ENCODE measurements around the gene SLC16A12. TPM values are rescaled to one million over a fixed set of nuclear protein-coding genes. Genes with fewer than 3 reads are reported as not detected.
A peak's percentile ranks its signal among the peaks of the same experiment; 100 is the strongest.

SLC16A12 gene
- total and polyA plus RNA-seq, 4 donors, result 3.2 to 31.2 (median 8.0) TPM

DNA sequence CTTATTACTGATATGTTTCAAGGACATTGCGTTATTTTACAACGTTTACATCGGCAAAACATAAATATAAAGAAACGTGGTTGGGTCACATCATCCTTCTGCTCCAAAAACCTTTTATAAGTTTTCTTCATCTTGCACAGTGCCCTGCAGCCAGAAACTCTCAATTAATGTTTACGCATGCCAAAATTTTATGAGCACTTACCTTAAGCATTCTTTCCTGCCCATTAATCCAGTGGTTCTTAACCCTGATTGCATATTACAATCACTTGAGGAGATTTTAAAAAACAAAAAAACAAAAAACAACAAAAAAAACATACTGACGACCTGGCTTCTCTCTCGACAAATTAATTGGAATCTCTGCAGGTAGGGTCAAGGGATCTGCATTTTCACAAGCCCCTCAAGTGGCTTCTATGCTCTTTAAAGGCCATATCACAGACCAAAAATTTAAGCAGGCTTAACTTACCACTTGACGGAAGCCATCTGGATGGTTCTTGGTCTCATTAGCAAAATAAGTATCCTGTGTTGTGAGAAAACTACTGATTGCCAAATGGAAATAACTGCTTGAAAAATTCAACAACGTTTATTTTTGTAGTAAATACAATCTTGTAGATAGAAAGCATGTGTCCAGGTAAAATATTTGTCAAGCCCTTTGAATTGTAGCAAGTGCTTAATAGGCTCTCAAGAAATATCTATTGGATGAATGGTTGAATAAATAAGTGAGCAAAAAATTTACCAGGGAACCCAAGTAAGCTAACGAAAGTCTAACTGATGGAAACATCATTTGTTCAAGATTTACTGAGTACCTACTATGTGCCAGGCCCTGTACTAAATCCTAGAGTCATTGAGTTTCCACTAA is 30.9 kb upstream of the SLC16A12 start:
- H3K4me1 ChIP-seq (ENCODE audit: control insufficient read depth, insufficient read depth, low read length), result no peaks in the 10 kb centered on the region
- no peaks in the 10 kb centered on the region for H3K27me3 ChIP-seq (ENCODE audit: control insufficient read depth, insufficient read depth, low read length)
- WGBS (ENCODE audit: insufficient coverage), result 85% methylated on average over 5 of the region's 10 CpGs
- H3K27ac ChIP-seq (ENCODE audit: low read depth, low read length), result no peak overlapping the region
- H3K36me3 ChIP-seq (ENCODE audit: control insufficient read depth, insufficient read depth, low read length), result no peaks in the 10 kb centered on the region
- no peaks in the 10 kb centered on the region for H3K9me3 ChIP-seq (ENCODE audit: control insufficient read depth, insufficient read depth, low read length)
- no peak for DNase-seq (ENCODE audit: low read depth in 4 of 6, low spot score in 6 of 6)
- H3K4me3 ChIP-seq (ENCODE audit: low read depth, low read length), result no peak overlapping the region

DNA sequence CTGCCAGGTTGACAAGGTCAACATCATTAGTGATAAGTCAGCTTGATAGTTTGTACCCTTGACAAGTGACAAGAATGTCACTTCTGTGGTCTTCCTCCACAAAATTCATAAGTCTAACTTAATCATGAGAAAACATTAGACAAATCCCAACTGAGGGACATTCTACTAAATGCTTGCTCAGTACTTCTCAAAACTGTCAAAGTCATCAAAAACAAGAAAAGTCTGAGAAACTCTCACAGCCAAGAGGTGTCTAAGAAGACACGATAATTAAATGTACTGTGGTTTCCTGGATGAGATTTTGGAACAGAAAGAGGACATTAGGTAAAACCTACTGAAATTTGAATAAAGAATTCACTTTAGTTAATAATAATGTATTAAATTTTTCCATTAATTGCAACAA is 29.8 kb upstream of the SLC16A12 start:
- Histone ChIP-seq H3K36me3 (ENCODE audit: control insufficient read depth, insufficient read depth, low read length) (no peaks in the 10 kb centered on the region), H3K27me3 (ENCODE audit: control insufficient read depth, insufficient read depth, low read length) (no peaks in the 10 kb centered on the region), H3K4me3 (ENCODE audit: low read depth, low read length) (no peak overlapping the region), H3K9me3 (ENCODE audit: control insufficient read depth, insufficient read depth, low read length) (no peaks in the 10 kb centered on the region), H3K27ac (ENCODE audit: low read depth, low read length) (no peak overlapping the region), H3K4me1 (ENCODE audit: control insufficient read depth, insufficient read depth, low read length) (no peaks in the 10 kb centered on the region)
- no CpG with 5 or more reads among the region's 1 CpG for WGBS (ENCODE audit: insufficient coverage)
- no peak for DNase-seq (ENCODE audit: low read depth in 4 of 6, low spot score in 6 of 6)

DNA sequence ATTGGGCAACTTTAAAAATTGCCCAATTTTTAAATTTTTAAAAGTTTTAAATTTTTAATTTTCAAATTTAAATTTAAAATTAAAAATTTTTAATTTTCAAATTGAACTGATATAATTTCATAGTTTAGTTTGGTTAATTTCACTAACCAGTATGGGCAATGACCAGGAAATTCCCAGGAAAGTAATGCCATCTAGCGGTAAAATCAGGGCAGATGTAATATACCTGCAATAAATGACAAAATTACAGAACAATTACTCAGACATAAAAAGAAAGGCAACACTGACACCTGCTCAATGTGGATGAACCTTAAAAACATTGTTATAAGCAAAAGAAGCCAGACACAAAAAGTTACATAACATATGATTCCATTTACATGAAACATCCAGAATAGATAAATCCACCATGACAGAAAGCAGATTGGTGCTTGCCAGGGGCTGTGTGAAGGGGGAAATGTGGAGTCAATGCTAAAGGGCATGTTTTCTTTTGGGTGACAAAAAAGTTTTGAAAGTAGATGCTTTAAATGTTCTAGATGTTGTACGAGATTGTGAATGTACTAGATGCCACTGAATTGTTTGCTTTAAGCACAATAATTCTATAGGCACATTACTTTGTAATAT is 28.6 kb upstream of the SLC16A12 start:
- no CpG with 5 or more reads among the region's 2 CpGs for WGBS (ENCODE audit: insufficient coverage)
- Histone ChIP-seq H3K9me3 (ENCODE audit: control insufficient read depth, insufficient read depth, low read length) (no peaks in the 10 kb centered on the region), H3K4me1 (ENCODE audit: control insufficient read depth, insufficient read depth, low read length) (no peaks in the 10 kb centered on the region), H3K27me3 (ENCODE audit: control insufficient read depth, insufficient read depth, low read length) (no peaks in the 10 kb centered on the region), H3K27ac (ENCODE audit: low read depth, low read length) (no peak overlapping the region), H3K4me3 (ENCODE audit: low read depth, low read length) (no peak overlapping the region), H3K36me3 (ENCODE audit: control insufficient read depth, insufficient read depth, low read length) (no peaks in the 10 kb centered on the region)
- DNase-seq (ENCODE audit: low read depth in 4 of 6, low spot score in 6 of 6), result peak; percentile 20 to 85 (median 33)

DNA sequence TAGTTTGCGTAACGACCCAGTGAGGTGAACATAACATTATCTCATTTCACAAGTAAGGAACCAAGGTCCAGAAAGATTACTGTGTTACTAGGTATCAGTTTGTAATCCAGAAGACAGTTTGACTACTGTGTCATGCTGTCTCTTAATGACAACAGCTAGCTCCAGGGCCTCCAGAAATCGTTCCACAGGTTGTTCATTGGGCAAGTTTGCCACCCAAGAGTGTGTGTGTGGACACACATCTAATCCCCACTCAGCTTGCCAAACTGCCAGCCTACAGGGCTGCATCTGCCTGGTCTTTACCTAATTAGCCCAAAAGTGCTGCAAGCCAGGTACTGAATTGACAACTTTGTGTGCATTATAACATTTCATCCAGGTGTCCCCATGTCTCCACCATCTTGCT is 27.9 kb upstream of the SLC16A12 start:
- Histone ChIP-seq H3K36me3 (ENCODE audit: control insufficient read depth, insufficient read depth, low read length) (no peaks in the 10 kb centered on the region), H3K4me1 (ENCODE audit: control insufficient read depth, insufficient read depth, low read length) (no peaks in the 10 kb centered on the region), H3K9me3 (ENCODE audit: control insufficient read depth, insufficient read depth, low read length) (no peaks in the 10 kb centered on the region), H3K4me3 (ENCODE audit: low read depth, low read length) (no peak overlapping the region), H3K27ac (ENCODE audit: low read depth, low read length) (no peak overlapping the region), H3K27me3 (ENCODE audit: control insufficient read depth, insufficient read depth, low read length) (no peaks in the 10 kb centered on the region)
- no peak for DNase-seq (ENCODE audit: low read depth in 4 of 6, low spot score in 6 of 6)
- WGBS (ENCODE audit: insufficient coverage), result 100% methylated on average over 1 of the region's 3 CpGs

DNA sequence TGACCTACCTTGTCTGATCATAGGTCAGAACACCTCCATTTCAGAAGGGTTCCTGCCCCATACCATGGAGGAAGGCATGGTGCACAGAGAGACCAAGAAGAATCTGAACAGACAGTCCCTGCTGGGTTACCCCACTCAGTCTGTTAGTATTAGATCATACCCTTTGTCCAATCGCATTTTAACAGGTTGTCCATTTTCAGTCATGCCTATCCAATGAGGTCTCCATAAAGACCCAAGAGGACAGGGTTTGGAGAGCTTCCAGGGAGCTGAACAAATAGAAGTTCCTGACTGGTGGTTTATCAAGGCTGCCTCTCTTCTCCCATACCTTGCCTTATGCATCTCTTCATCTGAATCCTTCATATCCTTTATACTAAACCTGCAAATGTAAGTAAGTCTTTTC is 21.2 kb upstream of the SLC16A12 start:
- 83% methylated on average over 1 of the region's 1 CpG for WGBS (ENCODE audit: insufficient coverage)
- no peaks in the 10 kb centered on the region for H3K27me3 ChIP-seq (ENCODE audit: control insufficient read depth, insufficient read depth, low read length)
- H3K27ac ChIP-seq (ENCODE audit: low read depth, low read length), result no peak overlapping the region
- DNase-seq (ENCODE audit: low read depth in 4 of 6, low spot score in 6 of 6), result no peak
- no peaks in the 10 kb centered on the region for H3K9me3 ChIP-seq (ENCODE audit: control insufficient read depth, insufficient read depth, low read length)
- no peaks in the 10 kb centered on the region for H3K36me3 ChIP-seq (ENCODE audit: control insufficient read depth, insufficient read depth, low read length)
- H3K4me3 ChIP-seq (ENCODE audit: low read depth, low read length), result no peak overlapping the region
- H3K4me1 ChIP-seq (ENCODE audit: control insufficient read depth, insufficient read depth, low read length), result no peaks in the 10 kb centered on the region

DNA sequence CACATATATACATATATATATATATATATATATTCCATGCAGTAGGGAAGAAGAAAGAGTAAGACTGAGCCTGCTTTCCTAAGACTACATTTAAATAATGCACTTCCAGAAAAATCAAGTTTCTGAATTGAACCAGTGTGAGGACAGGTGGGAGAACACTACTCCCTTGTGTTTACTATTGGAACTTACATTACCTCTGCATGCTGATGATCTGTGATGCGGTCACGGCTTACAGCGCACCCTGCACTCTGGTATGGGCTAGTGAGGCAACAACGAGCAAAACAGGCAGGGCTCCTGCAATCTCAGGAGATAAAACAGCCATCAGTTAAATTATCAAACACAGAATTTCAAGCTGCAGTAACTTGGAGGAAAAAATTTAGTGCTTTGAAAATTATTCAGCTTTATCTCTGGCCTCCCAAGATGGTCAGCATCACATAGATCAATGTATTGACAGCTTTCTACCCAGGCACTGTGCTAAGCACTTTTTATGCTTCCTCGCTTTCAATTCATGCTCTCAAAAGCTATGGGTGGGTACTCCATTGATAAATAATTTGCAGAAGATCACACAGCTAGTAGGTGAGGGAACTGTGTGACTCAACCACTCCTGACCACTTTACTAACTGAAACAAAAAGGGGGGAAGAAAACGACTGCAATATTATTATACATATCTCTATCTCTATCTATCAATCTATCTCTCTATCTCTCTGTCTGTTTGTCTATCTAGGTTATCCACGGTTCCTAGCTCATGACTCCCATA is 20.5 kb upstream of the SLC16A12 start:
- Histone ChIP-seq H3K36me3 (ENCODE audit: control insufficient read depth, insufficient read depth, low read length) (no peaks in the 10 kb centered on the region), H3K27me3 (ENCODE audit: control insufficient read depth, insufficient read depth, low read length) (no peaks in the 10 kb centered on the region), H3K4me3 (ENCODE audit: low read depth, low read length) (no peak overlapping the region), H3K27ac (ENCODE audit: low read depth, low read length) (no peak overlapping the region), H3K4me1 (ENCODE audit: control insufficient read depth, insufficient read depth, low read length) (no peaks in the 10 kb centered on the region), H3K9me3 (ENCODE audit: control insufficient read depth, insufficient read depth, low read length) (no peaks in the 10 kb centered on the region)
- no CpG with 5 or more reads among the region's 7 CpGs for WGBS (ENCODE audit: insufficient coverage)
- no peak for DNase-seq (ENCODE audit: low read depth in 4 of 6, low spot score in 6 of 6)

DNA sequence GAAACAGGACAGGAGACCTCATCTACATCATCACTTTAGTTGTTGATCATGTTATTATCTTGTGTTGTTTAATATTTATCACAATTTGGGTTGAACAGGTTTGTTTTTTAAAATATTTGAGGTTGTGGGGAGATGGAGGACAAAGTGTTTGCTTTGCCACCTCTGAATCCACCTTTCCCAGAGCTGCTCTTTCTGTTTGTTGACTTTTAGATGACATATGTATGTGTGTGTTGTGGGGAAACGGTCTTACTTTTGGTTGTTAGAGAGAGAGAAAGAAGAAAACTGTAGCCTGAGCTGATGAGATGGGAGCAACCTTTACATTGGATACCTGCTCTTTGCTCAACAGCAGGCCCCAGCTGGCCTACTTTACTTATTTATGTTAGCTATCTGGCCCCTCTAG is 19.0 kb upstream of the SLC16A12 start:
- H3K36me3 ChIP-seq (ENCODE audit: control insufficient read depth, insufficient read depth, low read length), result no peaks in the 10 kb centered on the region
- WGBS (ENCODE audit: insufficient coverage), result no CpG with 5 or more reads among the region's 1 CpG

DNA sequence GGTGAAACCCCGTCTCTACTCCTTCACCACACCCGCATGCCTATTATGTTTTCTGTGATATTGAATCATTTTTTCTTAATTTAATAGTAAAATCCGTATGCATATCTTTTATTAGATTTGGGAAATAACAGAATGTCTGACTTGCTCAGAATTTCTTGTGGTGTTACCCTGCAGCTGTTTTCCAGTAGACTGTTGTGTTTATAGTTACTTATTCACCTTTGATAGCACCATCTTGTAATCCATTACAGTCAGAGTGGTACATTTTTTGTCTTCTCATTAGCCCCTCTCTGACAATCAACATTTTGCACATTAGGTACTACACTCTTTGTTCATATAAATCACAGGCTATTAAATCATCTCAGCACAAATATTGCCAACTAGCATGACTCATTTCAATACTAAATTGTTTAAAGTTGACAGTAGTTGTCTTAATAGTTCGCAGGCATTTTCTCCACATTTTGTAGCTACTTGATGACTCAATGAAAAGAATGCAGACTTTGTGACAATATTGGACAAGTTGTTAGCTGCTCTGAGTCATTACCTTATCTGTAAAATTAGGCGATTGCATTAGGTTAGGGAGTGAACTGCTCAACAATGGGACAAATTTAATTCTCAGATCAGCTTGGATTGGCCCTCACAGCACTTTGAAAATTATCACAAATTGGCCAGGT is 17.8 kb upstream of the SLC16A12 start:
- no peak overlapping the region for H3K4me3 ChIP-seq (ENCODE audit: low read depth, low read length)
- no peak overlapping the region for H3K27ac ChIP-seq (ENCODE audit: low read depth, low read length)
- H3K36me3 ChIP-seq (ENCODE audit: control insufficient read depth, insufficient read depth, low read length), result no peaks in the 10 kb centered on the region
- DNase-seq (ENCODE audit: low read depth in 4 of 6, low spot score in 6 of 6), result no peak
- no peaks in the 10 kb centered on the region for H3K9me3 ChIP-seq (ENCODE audit: control insufficient read depth, insufficient read depth, low read length)
- H3K27me3 ChIP-seq (ENCODE audit: control insufficient read depth, insufficient read depth, low read length), result no peaks in the 10 kb centered on the region
- WGBS (ENCODE audit: insufficient coverage), result 100% methylated on average over 1 of the region's 5 CpGs
- no peaks in the 10 kb centered on the region for H3K4me1 ChIP-seq (ENCODE audit: control insufficient read depth, insufficient read depth, low read length)

More for the DNA sequence above, 19.0 kb upstream of the SLC16A12 start:
- Histone ChIP-seq H3K4me3 (ENCODE audit: low read depth, low read length) (no peak overlapping the region), H3K4me1 (ENCODE audit: control insufficient read depth, insufficient read depth, low read length) (no peaks in the 10 kb centered on the region), H3K9me3 (ENCODE audit: control insufficient read depth, insufficient read depth, low read length) (no peaks in the 10 kb centered on the region), H3K27me3 (ENCODE audit: control insufficient read depth, insufficient read depth, low read length) (no peaks in the 10 kb centered on the region), H3K27ac (ENCODE audit: low read depth, low read length) (no peak overlapping the region)
- DNase-seq (ENCODE audit: low read depth in 4 of 6, low spot score in 6 of 6), result no peak

DNA sequence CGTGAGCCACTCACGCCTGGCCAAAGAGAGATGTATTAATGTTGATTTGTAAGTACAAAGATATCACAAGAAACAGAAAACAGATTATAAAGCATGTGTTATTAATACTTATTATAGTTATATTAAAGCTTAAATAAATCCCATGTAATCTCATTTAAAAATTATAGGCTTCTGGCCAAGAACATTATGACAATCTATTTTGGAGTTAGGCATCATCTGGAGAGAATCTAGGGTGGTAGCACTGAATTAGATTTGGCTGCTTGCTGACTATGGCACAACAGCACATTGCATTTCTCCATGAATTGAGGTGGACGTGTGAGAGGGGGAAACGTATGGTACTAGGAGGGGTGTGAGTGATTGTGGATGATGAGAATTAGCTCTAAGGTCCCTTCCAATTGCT is 16.8 kb upstream of the SLC16A12 start:
- Histone ChIP-seq H3K4me3 (ENCODE audit: low read depth, low read length) (no peak overlapping the region), H3K36me3 (ENCODE audit: control insufficient read depth, insufficient read depth, low read length) (no peaks in the 10 kb centered on the region), H3K9me3 (ENCODE audit: control insufficient read depth, insufficient read depth, low read length) (no peaks in the 10 kb centered on the region), H3K27ac (ENCODE audit: low read depth, low read length) (no peak overlapping the region), H3K27me3 (ENCODE audit: control insufficient read depth, insufficient read depth, low read length) (no peaks in the 10 kb centered on the region), H3K4me1 (ENCODE audit: control insufficient read depth, insufficient read depth, low read length) (no peaks in the 10 kb centered on the region)
- WGBS (ENCODE audit: insufficient coverage), result no CpG with 5 or more reads among the region's 4 CpGs
- DNase-seq (ENCODE audit: low read depth in 4 of 6, low spot score in 6 of 6), result no peak
